ENCODE data around the gene PTH1R. TPM values are rescaled to one million over a fixed set of nuclear protein-coding genes. Genes with fewer than 3 reads are reported as not detected.

The PTH1R gene
- total and polyA plus RNA-seq, 7 experiments from 2014 or later: not detected

DNA sequence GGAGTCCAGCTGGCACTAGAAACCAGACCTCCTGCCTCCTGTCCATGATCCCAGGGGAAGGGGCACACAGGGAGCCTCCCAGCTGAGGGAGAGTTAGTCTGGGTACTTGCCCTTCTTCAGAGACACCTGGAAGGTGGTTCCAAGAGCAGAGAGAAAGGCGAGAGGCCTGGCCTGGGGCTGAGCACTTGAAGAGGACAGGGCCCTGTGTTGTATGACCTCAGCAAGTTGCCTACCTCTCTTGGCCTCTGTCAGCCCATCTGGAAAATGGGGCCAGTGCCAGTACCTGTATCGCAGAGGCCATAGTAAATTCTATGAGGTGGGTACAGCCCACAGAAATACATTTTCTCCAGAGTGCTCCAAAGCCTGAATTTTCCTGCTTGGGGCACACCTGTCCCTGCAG lies 19.5 kb downstream of the PTH1R start:
- Histone ChIP-seq H3K36me3 (ENCODE audit: control insufficient read depth in 2 of 3, insufficient read depth in 3 of 3, low read length in 3 of 3) (no peaks in the 10 kb centered on the region), H3K27me3 (ENCODE audit: control insufficient read depth in 2 of 2, insufficient read depth in 2 of 2, low read length in 2 of 2) (peaks cover 0 to 5% of the 10 kb centered on the region in 2 donors), H3K4me1 (ENCODE audit: control insufficient read depth in 2 of 2, insufficient read depth in 2 of 2, low read length in 2 of 2) (no peaks in the 10 kb centered on the region), H3K27ac (ENCODE audit: low read depth, low read length) (no peak overlapping the region), H3K9me3 (ENCODE audit: control insufficient read depth in 2 of 3, low read length in 3 of 3) (no peaks in the 10 kb centered on the region), H3K4me3 (ENCODE audit: low read length) (no peak overlapping the region)
- peaks cover 23 to 56% (median 42%) of the 10 kb centered on the region in 5 donors for H3K27me3 Mint-ChIP-seq
- no peaks in the 10 kb centered on the region for H3K36me3 Mint-ChIP-seq
- ChIA-PET POLR2A (no interaction called here), CTCF (no interaction called here)
- peaks cover 0 to 10% (median 4%) of the 10 kb centered on the region in 7 donors for H3K4me1 Mint-ChIP-seq
- DNase-seq (no peak), ATAC-seq (no peak)
- no peak overlapping the region for H3K27ac Mint-ChIP-seq
- H3K4me3 Mint-ChIP-seq: peak overlapping the region in 1 of 10 donors; percentile 41
- intact Hi-C loops (cut with micrococcal nuclease): no loop called here
- H3K9me3 Mint-ChIP-seq: no peaks in the 10 kb centered on the region

DNA sequence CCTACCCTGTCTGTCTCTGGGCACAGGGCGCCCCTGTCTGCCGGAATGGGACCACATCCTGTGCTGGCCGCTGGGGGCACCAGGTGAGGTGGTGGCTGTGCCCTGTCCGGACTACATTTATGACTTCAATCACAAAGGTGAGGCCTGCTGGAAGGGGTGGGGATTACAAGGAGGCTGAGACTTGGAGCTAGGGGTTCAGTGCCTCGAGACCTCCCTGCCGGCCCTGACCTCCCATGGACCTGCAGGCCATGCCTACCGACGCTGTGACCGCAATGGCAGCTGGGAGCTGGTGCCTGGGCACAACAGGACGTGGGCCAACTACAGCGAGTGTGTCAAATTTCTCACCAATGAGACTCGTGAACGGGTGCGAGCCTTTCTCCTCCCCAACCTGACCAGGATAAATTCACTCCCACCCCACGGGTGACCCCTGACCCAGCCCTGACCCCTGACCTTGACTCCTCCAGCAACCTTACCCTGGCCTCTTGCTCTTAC lies 20.4 kb downstream of the PTH1R start:
- Histone ChIP-seq H3K9me3 (ENCODE audit: control insufficient read depth in 2 of 3, low read length in 3 of 3) (no peaks in the 10 kb centered on the region), H3K4me3 (ENCODE audit: low read length) (no peak overlapping the region), H3K4me1 (ENCODE audit: control insufficient read depth in 2 of 2, insufficient read depth in 2 of 2, low read length in 2 of 2) (no peaks in the 10 kb centered on the region), H3K36me3 (ENCODE audit: control insufficient read depth in 2 of 3, insufficient read depth in 3 of 3, low read length in 3 of 3) (no peaks in the 10 kb centered on the region), H3K27ac (ENCODE audit: low read depth, low read length) (no peak overlapping the region), H3K27me3 (ENCODE audit: control insufficient read depth in 2 of 2, insufficient read depth in 2 of 2, low read length in 2 of 2) (no peaks in the 10 kb centered on the region)
- CTCF ChIA-PET: no interaction called here
- peak overlapping the region in 1 of 9 donors; percentile 21 for H3K27ac Mint-ChIP-seq
- H3K9me3 Mint-ChIP-seq: no peaks in the 10 kb centered on the region
- no peaks in the 10 kb centered on the region for H3K36me3 Mint-ChIP-seq
- peaks cover 20 to 47% (median 37%) of the 10 kb centered on the region in 5 donors for H3K27me3 Mint-ChIP-seq
- peaks cover 0 to 10% (median 4%) of the 10 kb centered on the region in 7 donors for H3K4me1 Mint-ChIP-seq
- ATAC-seq (no peak), DNase-seq (no peak)
- POLR2A ChIA-PET: no interaction called here
- H3K4me3 Mint-ChIP-seq: no peak overlapping the region
- intact Hi-C loops (cut with micrococcal nuclease): no loop called here

- Mint-ChIP-seq H3K27ac (peak overlapping the region in 2 of 9 donors; percentile 21 to 59), H3K4me3 (peak overlapping the region in 3 of 10 donors; percentile 32 to 52 (median 42))
Observed at GRCh38 chr3:46898321-46899150, 21.0 kb downstream of the PTH1R start.

GRCh38 chr3:46899151-46900006 lies 21.9 kb downstream of the PTH1R start:
- H3K4me1 Mint-ChIP-seq: peaks cover 0 to 10% (median 4%) of the 10 kb centered on the region in 7 donors
- Histone ChIP-seq H3K9me3 (ENCODE audit: control insufficient read depth in 2 of 3, low read length in 3 of 3) (no peaks in the 10 kb centered on the region), H3K36me3 (ENCODE audit: control insufficient read depth in 2 of 3, insufficient read depth in 3 of 3, low read length in 3 of 3) (no peaks in the 10 kb centered on the region), H3K4me1 (ENCODE audit: control insufficient read depth in 2 of 2, insufficient read depth in 2 of 2, low read length in 2 of 2) (no peaks in the 10 kb centered on the region), H3K27ac (ENCODE audit: low read depth, low read length) (no peak overlapping the region), H3K27me3 (ENCODE audit: control insufficient read depth in 2 of 2, insufficient read depth in 2 of 2, low read length in 2 of 2) (no peaks in the 10 kb centered on the region), H3K4me3 (ENCODE audit: low read length) (no peak overlapping the region)
- H3K9me3 Mint-ChIP-seq: no peaks in the 10 kb centered on the region
- DNase-seq (no peak), ATAC-seq (no peak)
- H3K4me3 Mint-ChIP-seq: peak overlapping the region in 3 of 10 donors; percentile 19 to 52 (median 27)
- H3K27ac Mint-ChIP-seq: peak overlapping the region in 1 of 9 donors; percentile 59
- H3K27me3 Mint-ChIP-seq: peaks cover 11 to 33% (median 26%) of the 10 kb centered on the region in 5 donors
- H3K36me3 Mint-ChIP-seq: no peaks in the 10 kb centered on the region
- CTCF ChIA-PET: interaction anchor here (1.0 to 1.4 kb wide), 2 partner anchors 10 to 197 kb away, joined by 3 to 4 read pairs; no protein-coding TSS in a partner anchor
- POLR2A ChIA-PET: no interaction called here
- intact Hi-C loops (cut with micrococcal nuclease): no loop called here

More at GRCh38 chr3:46898321-46899150, 21.0 kb downstream of the PTH1R start:
- Mint-ChIP-seq H3K27me3 (peaks cover 16 to 41% (median 30%) of the 10 kb centered on the region in 5 donors), H3K9me3 (no peaks in the 10 kb centered on the region), H3K4me1 (peaks cover 0 to 10% (median 4%) of the 10 kb centered on the region in 7 donors), H3K36me3 (no peaks in the 10 kb centered on the region)
- DNase-seq (no peak), ATAC-seq (peak; percentile 18)
- Histone ChIP-seq H3K9me3 (ENCODE audit: control insufficient read depth in 2 of 3, low read length in 3 of 3) (no peaks in the 10 kb centered on the region), H3K4me1 (ENCODE audit: control insufficient read depth in 2 of 2, insufficient read depth in 2 of 2, low read length in 2 of 2) (no peaks in the 10 kb centered on the region), H3K27me3 (ENCODE audit: control insufficient read depth in 2 of 2, insufficient read depth in 2 of 2, low read length in 2 of 2) (no peaks in the 10 kb centered on the region), H3K4me3 (ENCODE audit: low read length) (no peak overlapping the region), H3K27ac (ENCODE audit: low read depth, low read length) (no peak overlapping the region), H3K36me3 (ENCODE audit: control insufficient read depth in 2 of 3, insufficient read depth in 3 of 3, low read length in 3 of 3) (no peaks in the 10 kb centered on the region)
- intact Hi-C loops (cut with micrococcal nuclease): no loop called here
- ChIA-PET CTCF (no interaction called here), POLR2A (no interaction called here)

- no peak overlapping the region for H3K27ac Mint-ChIP-seq
- no peaks in the 10 kb centered on the region for H3K4me1 ChIP-seq (ENCODE audit: control insufficient read depth in 2 of 2, insufficient read depth in 2 of 2, low read length in 2 of 2)
- ChIA-PET CTCF (interaction anchor here (1.0 to 1.4 kb wide), 2 partner anchors 9 to 198 kb away, joined by 3 to 4 read pairs; no protein-coding TSS in a partner anchor), POLR2A (no interaction called here)
- no peak overlapping the region for H3K27ac ChIP-seq (ENCODE audit: low read depth, low read length)
- H3K9me3 Mint-ChIP-seq: no peaks in the 10 kb centered on the region
- DNase-seq (no peak), ATAC-seq (no peak)
- no peaks in the 10 kb centered on the region for H3K36me3 ChIP-seq (ENCODE audit: control insufficient read depth in 2 of 3, insufficient read depth in 3 of 3, low read length in 3 of 3)
- peaks cover 0 to 10% (median 4%) of the 10 kb centered on the region in 7 donors for H3K4me1 Mint-ChIP-seq
- H3K27me3 Mint-ChIP-seq: peaks cover 10 to 31% (median 26%) of the 10 kb centered on the region in 5 donors
- no peaks in the 10 kb centered on the region for H3K27me3 ChIP-seq (ENCODE audit: control insufficient read depth in 2 of 2, insufficient read depth in 2 of 2, low read length in 2 of 2)
- no peak overlapping the region for H3K4me3 Mint-ChIP-seq
- no peaks in the 10 kb centered on the region for H3K9me3 ChIP-seq (ENCODE audit: control insufficient read depth in 2 of 3, low read length in 3 of 3)
- no peak overlapping the region for H3K4me3 ChIP-seq (ENCODE audit: low read length)
- no peaks in the 10 kb centered on the region for H3K36me3 Mint-ChIP-seq
- intact Hi-C loops (cut with micrococcal nuclease): no loop called here
Observed at GRCh38 chr3:46900007-46900292, 22.4 kb downstream of the PTH1R start.

- no peak for ATAC-seq
- intact Hi-C loops (cut with micrococcal nuclease): no loop called here
- no peak overlapping the region for H3K27ac ChIP-seq (ENCODE audit: low read depth, low read length)
- no peaks in the 10 kb centered on the region for H3K9me3 ChIP-seq (ENCODE audit: control insufficient read depth in 2 of 3, low read length in 3 of 3)
- Mint-ChIP-seq H3K27ac (no peak overlapping the region), H3K4me3 (no peak overlapping the region), H3K9me3 (no peaks in the 10 kb centered on the region), H3K4me1 (peaks cover 0 to 9% (median 2%) of the 10 kb centered on the region in 7 donors), H3K27me3 (peaks cover 6 to 27% (median 26%) of the 10 kb centered on the region in 5 donors), H3K36me3 (no peaks in the 10 kb centered on the region)
- no peaks in the 10 kb centered on the region for H3K36me3 ChIP-seq (ENCODE audit: control insufficient read depth in 2 of 3, insufficient read depth in 3 of 3, low read length in 3 of 3)
- H3K4me3 ChIP-seq (ENCODE audit: low read length): no peak overlapping the region
- POLR2A ChIA-PET: interaction anchor here (0.6 kb wide), 1 partner anchor 1210 kb away, joined by 4 read pairs; no protein-coding TSS in a partner anchor
- CTCF ChIA-PET: interaction anchor here (0.9 to 1.4 kb wide), 4 partner anchors 9 to 198 kb away, joined by 3 to 4 read pairs (median 3); no protein-coding TSS in a partner anchor
- DNase-seq: no peak
- H3K27me3 ChIP-seq (ENCODE audit: control insufficient read depth in 2 of 2, insufficient read depth in 2 of 2, low read length in 2 of 2): no peaks in the 10 kb centered on the region
- no peaks in the 10 kb centered on the region for H3K4me1 ChIP-seq (ENCODE audit: control insufficient read depth in 2 of 2, insufficient read depth in 2 of 2, low read length in 2 of 2)
Observed at GRCh38 chr3:46900356-46900755, 22.8 kb downstream of the PTH1R start.
